ENCODE measurements around the gene KLHL40.

The KLHL40 gene

DNA sequence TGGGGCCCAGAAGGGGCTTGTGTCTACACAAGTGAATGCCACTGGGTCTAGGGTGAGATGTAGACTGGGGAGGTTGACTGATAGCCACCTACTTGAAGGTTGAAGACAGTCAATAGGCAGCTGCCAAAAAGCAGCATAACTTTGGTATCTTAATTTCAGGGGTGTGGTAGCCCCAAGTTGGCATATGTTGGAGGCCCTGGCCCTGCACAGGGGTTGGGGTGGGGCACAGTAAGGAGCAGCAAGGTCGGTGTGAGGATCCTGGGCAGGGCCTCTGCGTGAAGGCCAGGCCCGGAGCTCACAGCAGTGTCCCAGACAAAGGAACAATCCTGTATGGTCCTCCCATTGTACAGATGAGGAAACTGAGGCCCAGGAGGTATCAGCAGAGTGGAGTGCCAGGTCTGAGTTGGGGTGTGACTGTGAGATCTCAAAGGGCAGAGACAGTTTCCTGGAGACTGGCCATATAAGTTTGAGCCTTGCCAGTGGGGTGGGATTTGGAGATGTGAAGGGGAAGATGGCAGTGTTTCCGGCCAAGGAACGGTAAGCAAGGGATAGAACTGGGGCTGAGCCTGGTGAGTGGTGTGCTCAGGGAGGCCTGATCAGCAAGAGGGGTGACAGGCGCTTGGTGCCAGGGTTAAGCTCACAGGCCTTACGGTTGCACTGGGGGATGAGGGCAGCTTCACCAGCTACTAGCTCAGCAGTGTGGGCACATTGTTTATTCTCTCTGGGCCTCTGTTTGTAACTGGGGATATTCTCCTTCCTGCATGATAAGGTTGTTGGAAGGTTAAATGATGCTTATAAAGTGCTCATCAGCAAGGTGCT lies 1.7 kb downstream of the KLHL40 start:
- DNase-seq (ENCODE audit: extremely low spot score, insufficient read length, low read depth) (no peak), FAIRE-seq (no peak)

DNA sequence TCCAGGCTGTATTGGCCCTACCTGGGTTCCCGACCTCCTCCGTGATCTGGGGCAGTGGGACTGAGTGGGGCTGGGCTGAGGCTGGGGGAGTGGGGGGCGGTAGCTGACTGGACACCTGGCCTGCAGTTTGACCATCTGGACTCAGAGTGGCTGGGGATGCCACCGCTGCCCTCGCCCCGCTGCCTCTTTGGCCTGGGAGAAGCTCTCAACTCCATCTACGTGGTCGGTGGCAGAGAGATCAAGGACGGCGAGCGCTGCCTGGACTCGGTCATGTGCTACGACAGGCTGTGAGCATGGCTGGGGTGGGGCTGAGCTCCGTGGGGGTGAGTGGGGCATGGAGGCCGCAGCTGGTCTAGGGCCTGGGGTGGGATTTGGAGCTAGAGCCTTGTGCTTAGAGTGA lies 2.7 kb downstream of the KLHL40 start:
- no peak for DNase-seq (ENCODE audit: extremely low spot score, insufficient read length, low read depth)
- FAIRE-seq, result no peak

DNA sequence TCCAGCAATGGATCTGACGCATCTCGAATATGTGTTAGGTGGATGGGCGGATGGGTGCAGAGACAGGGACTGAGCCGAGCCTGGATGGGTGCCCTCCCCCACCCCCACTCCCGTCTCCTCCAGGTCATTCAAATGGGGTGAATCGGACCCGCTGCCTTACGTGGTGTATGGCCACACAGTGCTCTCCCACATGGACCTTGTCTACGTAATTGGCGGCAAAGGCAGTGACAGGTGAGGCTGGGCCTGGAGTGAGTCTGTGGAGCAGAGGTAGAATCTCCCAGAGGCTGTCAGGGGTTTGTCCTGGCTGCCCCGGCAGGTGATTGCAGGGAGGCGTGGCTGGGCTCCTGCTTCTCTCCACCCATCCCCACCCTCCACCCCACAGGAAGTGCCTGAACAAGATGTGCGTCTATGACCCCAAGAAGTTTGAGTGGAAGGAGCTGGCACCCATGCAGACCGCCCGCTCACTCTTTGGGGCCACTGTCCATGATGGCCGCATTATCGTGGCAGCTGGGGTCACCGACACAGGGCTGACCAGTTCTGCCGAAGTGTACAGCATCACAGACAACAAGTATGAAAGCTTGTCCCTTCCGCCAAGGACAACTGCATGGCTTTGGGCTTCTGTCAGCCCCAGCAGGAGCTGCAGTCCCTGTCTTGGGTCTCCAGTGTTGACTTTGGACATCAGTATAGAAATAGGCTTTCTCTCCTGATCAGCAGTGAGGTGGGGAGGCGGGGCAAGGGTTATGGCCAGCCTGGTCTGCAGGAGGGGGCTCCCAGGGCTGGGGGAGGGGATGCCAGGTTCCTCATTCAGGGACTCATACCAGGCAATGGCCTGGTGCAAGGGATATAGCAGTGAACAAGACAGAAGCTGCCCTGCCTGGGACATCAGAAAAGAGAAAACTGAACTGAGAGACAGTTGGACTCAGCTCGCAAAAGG lies 3.4 kb downstream of the KLHL40 start:
- DNase-seq (ENCODE audit: extremely low spot score, insufficient read length, low read depth), result no peak

DNA sequence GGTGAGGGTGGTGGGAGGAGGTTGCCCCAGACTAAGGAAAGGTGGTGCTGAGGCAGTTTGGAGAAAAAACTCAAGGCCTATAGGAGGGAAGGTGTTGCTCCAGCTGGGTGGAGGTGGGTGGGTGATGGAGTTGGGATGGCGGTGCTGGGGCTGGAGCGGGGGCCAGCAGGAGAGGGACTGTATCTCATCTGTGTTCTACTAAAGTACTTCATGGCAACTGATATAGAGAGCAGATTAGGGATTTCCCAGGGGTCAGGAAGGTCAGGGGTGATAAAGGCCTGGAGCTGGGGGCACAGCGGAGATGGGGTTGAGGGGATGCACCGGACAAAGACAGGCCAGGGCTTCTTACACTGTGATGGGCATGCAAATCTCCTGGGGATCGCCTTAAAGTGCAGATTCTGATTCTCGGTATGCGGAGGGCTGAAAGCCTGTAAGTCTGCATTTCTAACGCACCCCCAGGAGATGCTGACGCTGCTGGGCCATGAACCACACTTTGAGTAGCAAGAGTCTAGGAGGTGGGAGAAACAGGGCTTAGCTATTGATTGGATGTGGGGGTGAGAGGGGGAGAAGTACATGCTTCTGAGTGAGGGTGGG lies 4.2 kb downstream of the KLHL40 start:
- no peak for DNase-seq (ENCODE audit: extremely low spot score, insufficient read length, low read depth)
- no peak for FAIRE-seq

More for the DNA sequence above, 3.4 kb downstream of the KLHL40 start:
- no peak for FAIRE-seq

DNA sequence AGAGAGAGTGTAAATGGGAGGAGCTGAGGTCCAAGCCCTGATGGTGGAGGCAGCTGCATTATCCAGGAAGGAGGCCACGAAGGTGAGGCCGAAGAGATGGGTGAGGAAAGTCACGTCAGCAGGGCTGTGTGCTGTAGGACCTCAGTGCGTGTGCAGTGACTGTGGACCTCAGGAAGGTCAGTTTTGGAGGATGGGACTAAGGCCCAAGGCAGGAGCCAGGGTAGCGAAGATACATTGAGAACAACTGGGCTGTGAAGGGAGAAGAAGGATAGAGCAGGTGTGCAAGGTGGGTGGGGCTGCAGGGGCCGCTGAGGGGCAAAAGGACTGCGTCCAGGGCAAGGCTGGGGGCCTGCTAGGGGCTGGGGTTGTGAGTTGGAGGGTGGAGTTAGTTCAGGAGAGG lies 4.9 kb downstream of the KLHL40 start:
- FAIRE-seq (no peak), DNase-seq (ENCODE audit: extremely low spot score, insufficient read length, low read depth) (no peak)

DNA sequence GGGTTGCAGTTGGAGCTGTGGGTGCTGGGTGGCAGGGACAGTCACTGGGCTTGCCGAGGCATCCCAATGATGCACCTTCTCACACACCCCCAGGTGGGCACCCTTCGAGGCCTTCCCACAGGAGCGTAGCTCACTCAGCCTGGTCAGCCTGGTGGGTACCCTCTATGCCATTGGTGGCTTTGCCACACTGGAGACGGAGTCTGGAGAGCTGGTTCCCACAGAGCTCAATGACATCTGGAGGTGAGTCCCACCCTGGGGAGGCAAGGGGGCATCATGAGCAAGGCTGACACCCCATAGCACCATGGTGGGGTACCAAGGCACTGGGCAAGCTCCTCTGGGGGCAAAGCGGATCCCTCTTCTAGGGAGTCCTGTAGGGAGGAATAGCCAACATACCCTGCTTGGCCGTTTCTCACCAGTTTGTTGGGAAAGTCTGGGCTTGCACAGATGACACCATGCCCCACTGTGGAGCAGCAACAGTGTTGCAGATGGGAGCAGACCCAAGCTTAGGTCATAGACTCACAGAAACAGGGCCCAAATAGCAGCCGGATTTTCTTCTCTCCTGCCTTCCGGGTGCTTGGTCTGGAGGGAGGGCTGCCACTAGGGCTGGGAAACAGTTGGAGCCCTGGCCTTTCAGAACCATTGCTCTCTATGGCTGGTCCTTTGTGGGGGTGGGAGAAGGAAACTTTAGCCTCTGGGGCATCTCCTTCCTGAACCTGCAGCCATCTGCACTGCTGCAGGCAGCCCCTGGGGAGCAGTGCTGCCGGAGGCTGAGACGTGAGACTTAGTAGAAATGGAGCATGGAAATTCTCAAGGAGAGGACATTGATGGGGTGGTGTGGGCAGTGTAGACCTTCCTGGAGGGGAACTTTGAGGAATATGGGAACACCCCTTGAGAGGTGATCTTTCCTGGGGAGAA lies 5.7 kb downstream of the KLHL40 start:
- DNase-seq (ENCODE audit: extremely low spot score, insufficient read length, low read depth) (no peak), FAIRE-seq (no peak)

DNA sequence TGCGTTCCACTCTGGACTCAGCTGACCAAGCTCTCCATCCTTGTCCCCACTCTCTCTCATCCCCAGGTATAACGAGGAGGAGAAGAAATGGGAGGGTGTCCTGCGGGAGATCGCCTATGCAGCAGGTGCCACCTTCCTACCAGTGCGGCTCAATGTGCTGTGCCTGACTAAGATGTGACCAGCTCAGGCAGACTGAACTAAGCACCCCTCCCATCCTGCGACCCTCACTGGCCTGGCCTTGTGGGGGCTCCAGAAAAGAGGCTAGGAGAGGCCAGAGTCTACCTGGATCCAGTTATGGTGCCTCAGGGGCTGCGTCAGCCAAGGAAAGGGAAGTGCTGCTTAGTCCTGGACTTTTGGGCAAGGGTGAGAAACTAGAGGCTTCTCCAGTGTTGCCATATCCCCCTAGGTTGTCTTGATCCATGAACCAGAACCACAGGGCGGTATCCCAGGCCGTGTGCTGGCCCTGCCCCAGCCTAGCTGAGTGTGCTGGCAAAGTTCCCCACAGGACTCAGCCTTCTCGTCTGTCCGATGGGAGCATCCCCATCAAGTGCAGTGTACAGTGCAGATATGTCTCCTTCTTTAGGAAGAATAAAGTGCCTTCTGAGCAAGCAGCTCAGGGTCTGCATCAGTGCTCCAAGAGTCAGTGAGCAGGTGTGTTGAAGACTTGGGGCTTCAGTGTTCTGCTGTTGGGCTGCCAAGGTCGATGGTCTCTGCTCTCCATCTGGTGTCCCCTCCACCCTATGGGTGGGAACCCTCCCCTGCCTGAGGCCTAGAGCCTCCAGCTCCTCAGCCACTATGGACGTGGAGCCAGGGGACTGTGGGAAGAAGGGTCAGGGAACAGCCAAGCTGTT lies 6.7 kb downstream of the KLHL40 start:
- no peak for DNase-seq (ENCODE audit: extremely low spot score, insufficient read length, low read depth)
- no peak for FAIRE-seq

DNA sequence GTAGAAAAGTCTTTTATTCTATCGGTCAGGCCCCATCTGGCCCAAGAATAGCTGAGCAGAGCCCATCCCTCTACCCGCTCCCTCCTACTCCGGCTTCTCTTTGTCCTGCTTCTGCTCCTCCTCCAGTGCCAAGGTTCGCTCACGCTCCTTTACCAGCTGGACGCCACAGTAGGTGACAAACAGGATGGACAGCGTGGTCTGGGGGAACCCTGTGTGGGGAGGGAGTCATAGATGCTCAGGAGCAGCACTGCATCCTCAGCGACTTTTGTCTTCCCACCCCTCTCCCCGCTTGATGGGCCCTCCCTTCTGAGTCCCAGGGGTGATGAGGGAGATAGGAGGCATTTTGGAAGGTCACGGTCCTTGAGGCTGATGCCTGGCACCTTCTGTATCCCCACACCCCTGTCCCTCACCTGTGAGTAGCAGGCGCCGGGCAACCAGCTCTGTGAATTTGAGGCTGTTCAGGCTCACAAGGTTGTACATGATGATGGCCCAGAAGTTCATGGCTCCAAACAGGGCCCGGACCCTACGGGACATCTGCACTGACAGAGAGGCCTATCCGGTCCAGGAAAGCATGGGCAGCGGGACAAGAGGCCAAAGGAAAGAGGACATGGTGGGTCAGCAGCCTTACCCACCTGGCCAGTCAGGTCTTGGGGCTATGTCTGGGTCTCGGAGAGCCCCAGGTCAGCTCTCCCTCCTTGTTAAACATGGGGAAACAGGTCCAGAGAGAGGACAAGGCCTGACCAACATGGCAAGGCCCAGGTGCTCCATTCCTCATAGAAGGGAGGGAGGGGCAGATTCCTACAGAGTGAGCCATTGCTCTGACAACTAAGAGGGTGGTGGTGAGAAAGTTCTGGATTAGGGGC lies 7.6 kb downstream of the KLHL40 start:
- DNase-seq (ENCODE audit: extremely low spot score, insufficient read length, low read depth) (no peak), FAIRE-seq (no peak)

DNA sequence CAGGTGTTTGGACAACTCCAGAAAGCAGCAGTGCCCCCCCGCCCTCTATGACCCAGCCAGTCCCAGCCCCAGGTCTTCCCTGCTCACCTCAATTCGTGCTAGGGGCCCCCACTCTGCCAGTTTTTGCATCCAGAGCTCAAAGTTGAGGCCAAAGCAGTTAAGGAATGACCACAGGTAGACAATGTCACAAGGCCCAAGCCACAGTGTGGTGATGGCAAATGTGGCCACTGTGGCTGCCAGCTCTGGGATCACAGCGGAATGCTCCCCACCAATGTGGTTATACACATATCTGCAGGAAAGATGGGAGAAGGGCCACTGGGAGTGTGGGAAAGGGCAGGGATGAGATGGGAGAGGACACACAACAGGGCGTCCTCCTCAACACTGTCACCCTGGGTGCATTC lies 8.2 kb downstream of the KLHL40 start:
- FAIRE-seq (no peak), DNase-seq (ENCODE audit: extremely low spot score, insufficient read length, low read depth) (no peak)

DNA sequence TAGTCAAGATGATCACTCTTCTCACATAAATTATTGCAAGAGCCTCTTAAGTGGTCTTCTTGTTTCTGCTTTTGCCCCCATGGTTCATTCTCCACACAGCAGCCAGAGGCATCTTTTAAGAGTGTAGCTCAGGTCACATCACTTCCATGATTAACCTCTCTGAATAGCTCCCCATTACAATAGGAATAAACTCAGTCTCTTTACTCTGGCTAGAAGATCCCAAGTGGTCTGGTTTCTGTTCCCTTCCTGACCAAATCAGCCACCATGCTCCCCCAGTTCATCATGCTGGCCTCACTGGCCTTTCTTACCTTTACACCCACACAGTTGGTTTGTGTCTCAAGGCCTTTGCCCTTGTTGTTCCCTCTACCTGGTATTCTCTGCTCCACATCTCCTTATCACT lies 9.0 kb downstream of the KLHL40 start:
- no peak for FAIRE-seq
- no peak for DNase-seq (ENCODE audit: extremely low spot score, insufficient read length, low read depth)

DNA sequence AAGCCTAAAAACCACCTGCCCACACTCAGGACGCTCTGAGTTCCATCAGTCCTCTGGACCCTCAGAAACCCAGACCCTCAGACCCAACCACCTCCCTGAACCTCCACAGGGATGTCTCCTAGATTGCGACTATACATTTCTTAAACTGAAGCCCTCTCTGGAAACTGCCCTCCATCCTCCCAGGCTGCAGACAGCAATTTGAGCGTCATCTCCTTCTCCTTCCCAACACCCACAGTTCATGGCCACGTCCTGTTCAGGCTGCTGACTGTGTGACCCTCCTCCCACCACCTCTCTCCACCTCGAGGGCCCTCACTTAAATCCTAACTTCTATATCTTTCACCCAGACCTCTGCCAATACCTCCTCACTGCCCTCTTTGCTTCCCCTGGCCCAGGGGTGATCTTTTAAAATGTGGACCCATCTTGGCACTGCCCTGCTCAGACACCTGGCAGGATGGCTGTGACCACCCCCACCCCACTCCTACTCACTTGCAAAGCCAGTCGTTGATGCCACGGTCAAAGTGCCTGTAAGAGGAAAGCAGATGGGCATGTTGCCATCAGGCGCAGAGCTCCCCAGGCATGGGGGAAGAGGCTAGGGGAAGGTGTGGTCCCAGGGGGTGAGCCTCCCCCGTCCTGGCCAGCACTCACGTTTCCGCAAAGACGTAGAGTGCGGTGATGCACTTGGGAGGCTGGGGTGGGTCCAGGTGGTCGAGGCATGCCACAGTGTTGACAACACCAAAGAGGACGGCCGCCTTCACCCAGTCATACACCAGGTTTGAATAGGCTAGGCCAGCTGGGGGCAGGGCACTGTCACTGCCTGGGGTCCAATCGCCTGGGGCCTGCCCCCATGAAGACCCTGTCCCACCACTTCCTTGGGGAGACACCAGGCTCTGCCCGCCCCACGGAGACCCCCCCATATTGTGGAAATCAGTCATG lies 11.3 kb downstream of the KLHL40 start:
- no peak for FAIRE-seq

DNA sequence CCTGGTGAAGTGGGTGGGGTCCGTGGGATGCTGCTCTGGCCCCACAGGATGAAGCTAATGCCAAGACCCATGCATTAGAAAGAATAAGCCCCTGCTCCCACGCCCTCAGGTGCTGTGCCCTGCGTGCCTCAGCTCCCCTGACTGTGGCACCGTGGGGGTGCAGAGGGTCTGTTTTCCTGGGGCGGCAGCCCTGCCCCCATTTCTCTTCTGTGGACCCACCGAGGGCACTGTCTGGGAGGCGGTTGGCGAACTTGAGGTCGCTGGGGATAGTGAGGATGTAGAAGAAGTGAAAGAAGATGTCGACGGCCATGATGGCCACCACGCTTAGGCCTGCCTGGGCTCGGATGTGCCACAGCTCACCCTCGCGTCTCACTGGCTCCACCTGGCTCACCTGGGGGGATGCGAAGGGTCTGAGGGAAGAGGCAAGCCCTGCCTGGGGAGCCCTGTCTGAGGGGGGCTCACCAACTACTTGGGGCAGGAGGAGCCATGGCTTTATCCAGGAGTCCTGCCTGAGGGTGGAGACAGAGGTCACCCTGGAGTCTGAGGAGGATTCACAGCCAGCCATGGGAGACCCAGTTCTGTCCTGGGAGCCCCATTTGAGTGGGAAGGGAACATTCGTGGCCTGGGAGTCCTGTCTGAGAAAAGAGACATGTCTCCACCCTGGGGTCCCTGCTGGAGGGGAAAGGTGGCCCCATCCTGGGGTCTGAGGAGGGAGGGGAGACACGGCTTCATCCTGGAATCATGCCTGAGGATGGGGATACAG lies 12.1 kb downstream of the KLHL40 start:
- DNase-seq (ENCODE audit: extremely low spot score, insufficient read length, low read depth) (no peak), FAIRE-seq (no peak)

More for the DNA sequence above, 11.3 kb downstream of the KLHL40 start:
- DNase-seq (ENCODE audit: extremely low spot score, insufficient read length, low read depth), result no peak

DNA sequence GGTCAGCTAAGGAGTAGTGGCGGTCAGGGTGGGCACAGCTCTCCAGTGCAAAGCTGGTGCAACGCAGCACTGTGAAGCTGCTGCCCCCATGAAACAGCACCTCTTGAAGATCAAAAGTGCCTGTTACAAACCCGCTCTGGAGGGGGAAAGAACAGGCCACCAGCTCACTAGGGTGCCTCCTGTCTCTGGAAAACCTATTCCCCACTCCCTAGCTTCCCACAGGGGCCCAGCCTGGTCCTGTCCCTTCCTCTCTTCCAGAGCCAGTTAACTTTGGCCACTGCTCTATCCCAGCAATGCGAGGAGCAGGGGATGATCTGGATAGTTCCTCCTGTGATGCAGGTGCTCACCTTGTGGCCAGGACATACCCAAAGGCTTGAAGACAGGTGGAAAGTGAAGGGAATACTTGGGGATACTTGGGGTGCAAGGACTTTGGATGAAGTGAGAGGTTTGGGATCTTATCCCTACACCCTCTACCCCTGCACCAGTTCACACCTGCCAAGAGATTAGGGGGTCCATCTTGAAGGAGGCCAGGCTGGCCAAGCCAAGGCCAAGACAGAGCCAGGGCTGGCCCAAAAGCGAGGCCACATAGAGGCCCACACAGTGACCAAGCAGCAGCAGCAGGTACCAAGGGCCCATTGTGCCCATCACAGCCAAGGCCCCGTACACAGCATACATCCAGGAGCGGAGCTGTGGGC lies 13.0 kb downstream of the KLHL40 start:
- FAIRE-seq, result no peak

DNA sequence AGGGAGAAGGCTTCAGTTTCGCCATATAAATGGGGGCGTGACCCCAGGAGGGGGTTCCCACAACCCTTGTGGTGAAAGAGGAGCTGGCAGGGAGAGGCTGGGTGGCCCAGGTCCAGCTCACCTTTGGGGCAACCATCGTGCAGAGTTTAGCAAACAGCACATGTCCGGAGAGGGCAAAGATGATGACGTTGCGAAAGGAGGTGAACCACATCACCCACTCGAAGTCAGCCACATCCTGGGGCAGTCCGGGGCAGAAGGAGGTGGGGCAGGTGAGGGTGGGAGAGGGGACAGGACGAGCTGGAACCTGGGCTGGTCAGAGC lies 13.5 kb downstream of the KLHL40 start:
- FAIRE-seq (no peak), DNase-seq (ENCODE audit: extremely low spot score, insufficient read length, low read depth) (no peak)

More for the DNA sequence above, 13.0 kb downstream of the KLHL40 start:
- no peak for DNase-seq (ENCODE audit: extremely low spot score, insufficient read length, low read depth)

DNA sequence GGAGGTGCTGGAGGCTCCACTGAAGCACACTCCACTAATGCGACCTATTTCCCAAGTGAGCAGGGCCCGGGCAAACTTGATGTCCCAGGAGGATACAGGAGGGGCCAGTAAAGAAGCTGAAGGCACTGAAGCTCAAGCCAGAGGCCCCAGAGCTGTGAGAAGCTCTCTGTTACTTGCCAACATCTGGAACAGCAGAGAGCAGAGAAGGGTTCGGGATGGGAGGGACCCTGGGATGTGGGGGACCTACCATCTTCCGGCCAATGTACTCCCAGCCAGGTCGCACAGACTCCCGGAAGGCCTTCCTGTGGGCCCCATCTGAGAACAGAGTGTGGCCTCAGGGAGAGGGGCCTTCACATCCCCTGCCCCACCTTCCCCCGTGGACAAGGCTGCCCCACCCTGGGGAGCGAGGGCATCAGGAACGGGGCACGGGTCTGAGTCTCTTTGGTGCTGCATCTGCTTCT lies 14.2 kb downstream of the KLHL40 start:
- FAIRE-seq (no peak), DNase-seq (ENCODE audit: extremely low spot score, insufficient read length, low read depth) (no peak)
